Erythroblast (primary cell): ENCODE data around the gene HAPLN2.

Experiments used
- GATA1 ChIP-seq: IDR thresholded peaks from 2 replicates; pipeline ENCODE4 v1.6.1; 2011; ENCODE audit warnings: low read depth, mild to moderate bottlenecking, control low read depth, low read length, moderate library complexity
- POLR2A ChIP-seq: IDR thresholded peaks from 2 replicates; pipeline ENCODE4 v1.6.1; 2011; ENCODE audit warnings: mild to moderate bottlenecking, low read length

DNA sequence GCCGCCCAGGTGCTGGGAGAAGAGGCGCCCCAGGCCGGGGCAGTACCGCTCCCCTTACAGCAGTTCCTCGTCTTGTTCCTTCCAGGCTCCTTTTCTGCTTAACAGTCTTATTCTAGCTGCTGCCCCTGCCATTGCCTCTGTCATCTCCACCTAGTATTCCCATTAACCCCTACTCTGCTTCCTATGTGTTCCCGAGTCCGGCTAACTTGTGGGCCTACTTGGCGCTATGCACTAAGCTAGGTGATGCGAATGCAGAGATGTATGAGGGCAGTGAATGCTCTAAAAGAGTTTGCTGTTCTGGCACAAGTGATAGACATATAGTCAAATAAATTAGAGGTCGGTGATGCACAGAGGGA is 46.6 kb upstream of the HAPLN2 start:
- no peak for TF ChIP-seq POLR2A
- no peak for TF ChIP-seq GATA1
